ENCODE data around the gene GRPEL1.

Gene GRPEL1

DNA sequence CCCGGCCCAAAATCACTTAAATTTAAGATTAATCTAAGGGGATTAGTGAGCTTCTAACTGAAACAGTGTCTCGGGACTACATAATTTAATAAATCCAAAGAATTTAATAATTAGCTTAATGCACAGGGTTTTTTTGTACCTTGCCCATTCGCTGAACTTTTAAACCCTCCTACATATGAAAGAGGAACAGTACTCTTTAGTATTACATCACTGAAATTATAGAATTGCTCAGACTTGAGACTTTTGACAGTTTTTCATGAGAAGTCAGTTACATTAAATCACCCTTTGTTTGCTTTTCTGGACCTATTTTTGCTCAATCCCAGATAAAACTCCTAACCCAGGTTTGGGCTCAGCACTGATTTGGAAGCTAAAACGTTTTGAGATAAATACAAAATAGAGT lies 27.1 kb downstream of the GRPEL1 start:
- Mint-ChIP-seq H3K4me3 (no peak overlapping the region), H3K9me3 (no peaks in the 10 kb centered on the region), H3K36me3 (no peaks in the 10 kb centered on the region), H3K4me1 (peaks cover 28% of the 10 kb centered on the region), H3K27ac (no peak overlapping the region), H3K27me3 (no peaks in the 10 kb centered on the region)
- DNase-seq (ENCODE audit: low spot score in 2 of 2) (no peak), ATAC-seq (ENCODE audit: low read depth) (no peak)

- H3K4me1 Mint-ChIP-seq, result peaks cover 11% of the 10 kb centered on the region
- H3K9me3 Mint-ChIP-seq, result no peaks in the 10 kb centered on the region
- no peak for DNase-seq (ENCODE audit: low spot score in 2 of 2)
- peak; percentile 65 for ATAC-seq (ENCODE audit: low read depth)
- no peak overlapping the region for H3K4me3 Mint-ChIP-seq
- no peaks in the 10 kb centered on the region for H3K36me3 Mint-ChIP-seq
- H3K27ac Mint-ChIP-seq, result no peak overlapping the region
- no peaks in the 10 kb centered on the region for H3K27me3 Mint-ChIP-seq
Observed at GRCh38 chr4:7037425-7037824, 30.4 kb downstream of the GRPEL1 start.

- H3K4me3 Mint-ChIP-seq, result no peak overlapping the region
- peaks cover 3% of the 10 kb centered on the region for H3K4me1 Mint-ChIP-seq
- H3K36me3 Mint-ChIP-seq, result peaks cover 9% of the 10 kb centered on the region
- DNase-seq (ENCODE audit: low spot score in 2 of 2), result no peak
- H3K27ac Mint-ChIP-seq, result no peak overlapping the region
- no peak for ATAC-seq (ENCODE audit: low read depth)
- H3K27me3 Mint-ChIP-seq, result no peaks in the 10 kb centered on the region
- no peaks in the 10 kb centered on the region for H3K9me3 Mint-ChIP-seq
Observed at GRCh38 chr4:7034262-7035081, 33.4 kb downstream of the GRPEL1 start.

- DNase-seq (ENCODE audit: low spot score in 2 of 2) (no peak), ATAC-seq (ENCODE audit: low read depth) (no peak)
- Mint-ChIP-seq H3K27ac (no peak overlapping the region), H3K36me3 (peaks cover 16% of the 10 kb centered on the region), H3K4me3 (no peak overlapping the region), H3K9me3 (no peaks in the 10 kb centered on the region), H3K4me1 (peaks cover 8% of the 10 kb centered on the region), H3K27me3 (no peaks in the 10 kb centered on the region)
Observed at GRCh38 chr4:7032596-7032995, 35.3 kb downstream of the GRPEL1 start.

DNA sequence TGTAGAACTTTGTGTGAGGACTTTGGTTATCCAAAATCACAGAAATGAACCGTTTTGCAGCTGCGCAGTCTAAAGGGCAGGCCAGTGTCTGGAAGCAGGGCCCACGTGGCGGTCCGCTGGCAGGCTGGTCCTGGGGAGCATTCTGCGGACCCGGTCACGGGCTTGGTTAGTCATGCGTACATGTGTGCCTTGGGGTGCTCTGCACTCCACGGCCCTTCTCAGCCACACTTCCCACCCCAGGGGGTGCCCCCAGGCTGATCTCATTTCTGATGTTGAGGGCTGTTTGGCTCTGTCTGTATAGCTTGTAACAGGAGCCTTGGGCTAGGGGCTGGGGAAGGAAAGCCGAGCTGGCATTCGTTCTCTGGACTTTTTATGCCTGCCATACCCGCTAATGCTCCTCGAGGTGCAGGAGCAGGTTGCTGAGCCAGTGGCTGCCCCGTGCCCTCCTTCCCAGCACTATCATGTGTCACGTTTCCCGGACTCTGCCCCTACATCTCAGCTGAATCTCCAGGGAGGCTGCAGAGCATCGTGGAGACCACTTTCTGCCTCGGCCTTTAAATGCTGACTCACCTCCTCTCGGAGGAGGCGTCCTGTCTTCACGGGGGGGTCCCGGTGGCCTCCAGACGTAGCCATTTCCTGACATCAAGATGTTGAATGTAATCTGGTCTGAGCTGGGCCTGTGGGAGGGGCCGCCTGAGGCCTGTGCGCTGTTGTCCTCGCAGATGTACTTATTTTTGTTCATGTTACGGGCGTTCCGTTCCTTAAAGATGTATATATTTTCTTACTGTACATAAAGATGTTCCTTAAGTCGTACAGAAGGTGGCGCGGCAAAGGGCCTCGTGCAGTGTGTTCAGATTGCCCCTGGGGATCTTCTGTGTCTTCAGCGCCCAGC lies 36.1 kb downstream of the GRPEL1 start:
- no peaks in the 10 kb centered on the region for H3K9me3 Mint-ChIP-seq
- ATAC-seq (ENCODE audit: low read depth), result no peak
- DNase-seq (ENCODE audit: low spot score in 2 of 2), result no peak
- H3K4me1 Mint-ChIP-seq, result peaks cover 10% of the 10 kb centered on the region
- H3K4me3 Mint-ChIP-seq, result no peak overlapping the region
- H3K27me3 Mint-ChIP-seq, result no peaks in the 10 kb centered on the region
- H3K36me3 Mint-ChIP-seq, result peaks cover 22% of the 10 kb centered on the region
- no peak overlapping the region for H3K27ac Mint-ChIP-seq

GRCh38 chr4:7030856-7031255 lies 37.0 kb downstream of the GRPEL1 start:
- ATAC-seq (ENCODE audit: low read depth) (no peak), DNase-seq (ENCODE audit: low spot score in 2 of 2) (no peak)
- Mint-ChIP-seq H3K27ac (no peak overlapping the region), H3K36me3 (peaks cover 29% of the 10 kb centered on the region), H3K4me1 (peaks cover 10% of the 10 kb centered on the region), H3K9me3 (no peaks in the 10 kb centered on the region), H3K4me3 (no peak overlapping the region), H3K27me3 (no peaks in the 10 kb centered on the region)

DNA sequence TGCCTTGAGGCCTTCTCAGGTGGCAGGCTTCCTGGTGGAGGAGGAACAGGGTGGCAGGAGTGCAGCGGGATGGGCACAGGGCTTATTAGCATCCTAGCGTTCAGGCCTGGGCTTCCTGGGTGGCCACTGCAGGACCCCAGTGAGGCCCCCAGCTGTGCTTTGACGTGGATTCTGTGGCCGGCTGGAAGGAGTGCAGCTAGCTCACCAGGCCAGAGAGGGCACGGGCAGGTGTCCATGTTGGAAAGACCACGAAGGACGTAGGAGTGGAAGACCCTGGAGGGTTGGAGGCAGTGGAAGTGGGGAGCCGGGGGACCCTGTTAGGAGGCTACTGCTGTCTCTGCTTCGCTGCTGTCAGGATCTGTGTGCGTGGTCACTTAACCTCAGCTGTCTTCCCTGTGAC lies 37.9 kb downstream of the GRPEL1 start:
- Mint-ChIP-seq H3K27ac (no peak overlapping the region), H3K9me3 (no peaks in the 10 kb centered on the region), H3K36me3 (peaks cover 29% of the 10 kb centered on the region), H3K4me1 (peaks cover 10% of the 10 kb centered on the region), H3K4me3 (no peak overlapping the region), H3K27me3 (no peaks in the 10 kb centered on the region)
- ATAC-seq (ENCODE audit: low read depth), result no peak
- DNase-seq (ENCODE audit: low spot score in 2 of 2), result no peak

DNA sequence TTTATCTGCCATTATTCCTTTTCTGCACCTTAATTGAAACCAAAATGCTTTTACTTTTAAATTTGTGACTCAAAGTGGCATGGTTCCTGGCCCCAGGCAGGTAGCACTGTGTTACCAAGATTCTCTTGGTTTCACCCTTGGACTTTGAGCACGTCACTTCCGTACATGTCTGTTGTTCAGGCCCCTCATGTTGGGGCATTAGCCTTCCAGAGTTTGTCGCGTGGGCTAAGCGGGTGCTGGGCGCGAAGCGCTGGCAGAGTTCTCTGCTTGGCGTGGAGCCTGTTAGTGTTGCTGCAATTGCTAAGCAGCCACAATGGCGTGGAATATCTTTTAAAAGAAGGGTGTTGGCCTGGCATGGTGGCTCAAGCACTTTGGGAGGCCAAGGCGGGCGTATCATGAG lies 38.7 kb downstream of the GRPEL1 start:
- Mint-ChIP-seq H3K9me3 (no peaks in the 10 kb centered on the region), H3K27me3 (no peaks in the 10 kb centered on the region), H3K36me3 (peaks cover 29% of the 10 kb centered on the region), H3K4me1 (peaks cover 10% of the 10 kb centered on the region), H3K27ac (no peak overlapping the region), H3K4me3 (no peak overlapping the region)
- DNase-seq (ENCODE audit: low spot score in 2 of 2) (no peak), ATAC-seq (ENCODE audit: low read depth) (no peak)

- no peaks in the 10 kb centered on the region for H3K9me3 Mint-ChIP-seq
- no peak overlapping the region for H3K4me3 Mint-ChIP-seq
- peaks cover 10% of the 10 kb centered on the region for H3K4me1 Mint-ChIP-seq
- DNase-seq (ENCODE audit: low spot score in 2 of 2) (no peak), ATAC-seq (ENCODE audit: low read depth) (no peak)
- H3K36me3 Mint-ChIP-seq, result peaks cover 32% of the 10 kb centered on the region
- H3K27ac Mint-ChIP-seq, result peak overlapping the region; percentile 2
- no peaks in the 10 kb centered on the region for H3K27me3 Mint-ChIP-seq
Observed at GRCh38 chr4:7027913-7028312, 40.0 kb downstream of the GRPEL1 start.

- H3K4me1 Mint-ChIP-seq, result peaks cover 10% of the 10 kb centered on the region
Observed at GRCh38 chr4:7027284-7027683, 40.6 kb downstream of the GRPEL1 start.

DNA sequence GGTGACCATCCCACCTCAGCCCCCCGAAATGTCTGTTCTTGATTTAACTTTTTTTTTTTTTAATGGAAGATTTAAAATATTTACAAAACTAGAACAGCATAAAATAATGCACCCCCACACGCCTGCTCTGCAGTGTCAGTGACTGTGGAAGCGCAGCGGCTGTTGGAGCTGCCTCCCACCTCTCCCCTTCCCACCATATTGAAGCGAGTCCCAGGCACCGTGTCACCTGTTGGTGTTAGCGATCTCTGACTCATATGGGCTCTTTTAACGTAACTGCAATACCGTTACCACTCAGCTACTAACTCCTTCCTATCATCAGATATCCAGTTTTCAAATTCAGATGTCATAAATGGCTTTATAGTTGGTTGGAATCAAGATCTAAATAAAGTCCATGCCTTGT lies 41.8 kb downstream of the GRPEL1 start:
- H3K27me3 Mint-ChIP-seq, result no peaks in the 10 kb centered on the region
- ATAC-seq (ENCODE audit: low read depth) (no peak), DNase-seq (ENCODE audit: low spot score in 2 of 2) (no peak)
- H3K36me3 Mint-ChIP-seq, result peaks cover 40% of the 10 kb centered on the region
- no peaks in the 10 kb centered on the region for H3K9me3 Mint-ChIP-seq
- H3K4me1 Mint-ChIP-seq, result peaks cover 10% of the 10 kb centered on the region
- H3K27ac Mint-ChIP-seq, result no peak overlapping the region
- no peak overlapping the region for H3K4me3 Mint-ChIP-seq

More at GRCh38 chr4:7027284-7027683, 40.6 kb downstream of the GRPEL1 start:
- no peak for DNase-seq (ENCODE audit: low spot score in 2 of 2)
- peaks cover 34% of the 10 kb centered on the region for H3K36me3 Mint-ChIP-seq
- no peak for ATAC-seq (ENCODE audit: low read depth)
- H3K4me3 Mint-ChIP-seq, result no peak overlapping the region
- H3K27me3 Mint-ChIP-seq, result no peaks in the 10 kb centered on the region
- H3K27ac Mint-ChIP-seq, result peak overlapping the region; percentile 2
- no peaks in the 10 kb centered on the region for H3K9me3 Mint-ChIP-seq

DNA sequence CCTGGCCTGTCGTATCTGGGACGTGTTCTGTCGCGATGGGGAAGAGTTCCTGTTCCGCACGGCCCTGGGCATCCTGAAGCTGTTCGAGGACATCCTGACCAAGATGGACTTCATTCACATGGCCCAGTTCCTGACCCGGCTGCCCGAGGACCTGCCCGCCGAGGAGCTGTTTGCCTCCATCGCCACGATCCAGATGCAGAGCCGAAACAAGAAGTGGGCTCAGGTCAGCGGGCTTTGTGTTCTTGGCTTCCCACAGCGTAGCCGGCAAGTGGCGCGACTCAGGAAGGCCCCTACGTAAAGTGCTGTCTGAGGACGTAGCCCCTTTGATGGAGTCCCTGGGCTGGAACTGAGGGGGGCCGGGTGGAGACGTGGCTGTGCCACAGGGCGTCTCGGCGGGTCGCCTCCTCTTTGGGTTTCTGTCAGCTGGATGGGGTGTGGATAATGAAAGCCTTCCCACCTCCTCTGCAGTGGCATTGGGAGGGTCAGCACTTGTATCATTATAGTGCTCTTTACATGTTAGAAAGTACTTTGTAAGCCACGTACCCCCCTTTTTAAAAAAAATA lies 42.7 kb downstream of the GRPEL1 start:
- no peak overlapping the region for H3K4me3 Mint-ChIP-seq
- no peak overlapping the region for H3K27ac Mint-ChIP-seq
- no peaks in the 10 kb centered on the region for H3K27me3 Mint-ChIP-seq
- H3K9me3 Mint-ChIP-seq, result no peaks in the 10 kb centered on the region
- ATAC-seq (ENCODE audit: low read depth), result no peak
- peaks cover 37% of the 10 kb centered on the region for H3K36me3 Mint-ChIP-seq
- no peak for DNase-seq (ENCODE audit: low spot score in 2 of 2)
- H3K4me1 Mint-ChIP-seq, result peaks cover 10% of the 10 kb centered on the region

DNA sequence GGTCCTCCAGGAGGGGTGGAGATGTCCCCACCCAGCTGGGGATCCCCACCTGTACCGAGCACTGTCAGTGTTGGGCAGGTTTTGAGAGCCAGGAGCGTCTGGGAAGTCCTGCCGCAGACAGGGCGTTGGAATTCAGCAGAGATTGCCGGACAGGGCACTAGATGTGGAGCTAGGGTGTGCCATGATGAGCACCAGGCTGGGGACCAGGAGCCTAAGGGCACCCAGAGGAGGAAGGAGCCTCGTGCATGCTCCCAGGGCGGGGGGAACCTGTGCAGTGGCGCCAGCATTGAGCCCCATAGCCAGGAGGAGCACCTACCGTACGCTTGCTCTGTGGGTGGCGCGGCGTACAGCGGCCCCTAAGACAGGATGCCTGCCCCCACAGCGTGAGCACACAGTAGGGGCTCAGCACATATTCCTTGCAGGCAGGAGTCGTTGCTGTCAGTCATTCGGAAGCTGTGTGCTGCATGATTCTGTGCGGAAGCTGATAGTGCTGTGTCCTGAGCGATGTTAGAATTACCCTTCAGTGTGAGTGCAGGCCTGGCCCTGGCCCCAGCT lies 43.5 kb downstream of the GRPEL1 start:
- no peaks in the 10 kb centered on the region for H3K27me3 Mint-ChIP-seq
- H3K27ac Mint-ChIP-seq, result no peak overlapping the region
- H3K4me1 Mint-ChIP-seq, result peaks cover 10% of the 10 kb centered on the region
- DNase-seq (ENCODE audit: low spot score in 2 of 2), result no peak
- no peak overlapping the region for H3K4me3 Mint-ChIP-seq
- no peak for ATAC-seq (ENCODE audit: low read depth)
- H3K36me3 Mint-ChIP-seq, result peaks cover 34% of the 10 kb centered on the region
- H3K9me3 Mint-ChIP-seq, result no peaks in the 10 kb centered on the region

- Mint-ChIP-seq H3K4me1 (peaks cover 10% of the 10 kb centered on the region), H3K4me3 (no peak overlapping the region), H3K27ac (no peak overlapping the region), H3K36me3 (peaks cover 34% of the 10 kb centered on the region), H3K27me3 (no peaks in the 10 kb centered on the region), H3K9me3 (no peaks in the 10 kb centered on the region)
- DNase-seq (ENCODE audit: low spot score in 2 of 2) (no peak), ATAC-seq (ENCODE audit: low read depth) (no peak)
Observed at GRCh38 chr4:7023901-7024300, 44.0 kb downstream of the GRPEL1 start.
